HG03135 (cell line): ENCODE results near the gene DIP2A.

Source experiments
- ATAC-seq: cut with Tn5 transposase; IDR thresholded peaks from one replicate; pipeline ENCODE4 v1.9.1; 2021; ENCODE audit warnings: mild to moderate bottlenecking, moderate library complexity; ENCODE audit not compliant: unreplicated experiment

Gene DIP2A

GRCh38 chr21:46581780-46582307 is 123.2 kb downstream of the DIP2A start:
- ATAC-seq = no peak

GRCh38 chr21:46585191-46585953 is 126.7 kb downstream of the DIP2A start:
- ATAC-seq = no peak

- no peak for ATAC-seq
These were observed 135.6 kb downstream of the DIP2A start for GRCh38 chr21:46594276-46594675.

- no peak for ATAC-seq
These were observed 137.5 kb downstream of the DIP2A start for GRCh38 chr21:46596201-46596600.

- no peak for ATAC-seq
These were observed 138.3 kb downstream of the DIP2A start for GRCh38 chr21:46597031-46597430.

GRCh38 chr21:46597896-46598343 is 139.2 kb downstream of the DIP2A start:
- no peak for ATAC-seq

GRCh38 chr21:46598581-46599572 is 140.2 kb downstream of the DIP2A start:
- no peak for ATAC-seq

GRCh38 chr21:46600305-46600704 is 141.6 kb downstream of the DIP2A start:
- no peak for ATAC-seq

GRCh38 chr21:46600978-46601377 is 142.3 kb downstream of the DIP2A start:
- ATAC-seq = no peak

- no peak for ATAC-seq
These were observed 144.5 kb downstream of the DIP2A start for GRCh38 chr21:46603228-46603627.

GRCh38 chr21:46604329-46604974 is 145.8 kb downstream of the DIP2A start:
- no peak for ATAC-seq

- ATAC-seq = no peak
These were observed 146.5 kb downstream of the DIP2A start, which contains the start of gene S100B for GRCh38 chr21:46604975-46605766. Gene S100B (minus strand): TSS chr21:46605082. CDS start chr21:46602415, 2,667 bp downstream.

GRCh38 chr21:46605767-46606426 is 147.2 kb downstream of the DIP2A start:
- ATAC-seq = no peak

- ATAC-seq = no peak
These were observed 147.7 kb downstream of the DIP2A start for GRCh38 chr21:46606427-46606813.

- ATAC-seq = no peak
These were observed 148.9 kb downstream of the DIP2A start for GRCh38 chr21:46607636-46608035.

- ATAC-seq = no peak
These were observed 150.0 kb downstream of the DIP2A start for GRCh38 chr21:46608672-46609111.

GRCh38 chr21:46610018-46610701 is 151.5 kb downstream of the DIP2A start:
- no peak for ATAC-seq

- no peak for ATAC-seq
These were observed 154.7 kb downstream of the DIP2A start for GRCh38 chr21:46613391-46613790.

- no peak for ATAC-seq
These were observed 157.4 kb downstream of the DIP2A start for GRCh38 chr21:46616050-46616449.
